Breast epithelium (tissue), 3 donors: ENCODE measurements around the gene FGA.

Experiments
- CTCF ChIP-seq, 3 donors: fragments of 450-650 bp; IDR thresholded peaks; one replicate each; pipeline ENCODE4 v1.5.1; 2016 to 2017; ENCODE audit warnings: antibody characterized with exemption in 3 of 3, mild to moderate bottlenecking in 3 of 3, moderate library complexity in 3 of 3
- POLR2A ChIP-seq: fragments of 450-650 bp; IDR thresholded peaks from one replicate; pipeline ENCODE4 v1.6.1; 2016; ENCODE audit warnings: antibody characterized with exemption, mild to moderate bottlenecking, moderate library complexity
- POLR2AphosphoS5 ChIP-seq, 3 donors: sonication (generic); formaldehyde crosslinking; IDR thresholded peaks; one replicate each; pipeline ENCODE4 v1.6.1; 2017; ENCODE audit warnings: antibody characterized with exemption in 3 of 3

GRCh38 chr4:154595807-154596206 lies 5.3 kb upstream of the FGA start:
- no peak for TF ChIP-seq POLR2A
- no peak for TF ChIP-seq CTCF (IDR thresholded peaks at IDR 0.05)
- no peak for TF ChIP-seq POLR2AphosphoS5 (IDR thresholded peaks at IDR 0.05)
